Measurements from ENCODE around the gene GLCE. TPM values are rescaled to one million over a fixed set of nuclear protein-coding genes. Genes with fewer than 3 reads are reported as not detected.

Gene GLCE
- total and polyA plus RNA-seq, 10 of the 15 experiments (the other 5 are each of a cell fraction or from before 2014, with no cell fraction given): 2.1 to 11.9 (median 2.9) TPM

GRCh38 chr15:69219690-69220089 is 59.3 kb downstream of the GLCE start:
- ChIA-PET RAD21 (ENCODE audit: unreplicated experiment) (no interaction called here), CTCF (no interaction called here), POLR2A (no interaction called here), SMC1A (ENCODE audit: uncharacterized antibody, unreplicated experiment) (interaction anchor here (0.6 kb wide), 1 partner anchor 27 kb away, joined by 3 read pairs; no protein-coding TSS in a partner anchor)
- no peak overlapping the region for H3K4me2 ChIP-seq (ENCODE audit: control insufficient read depth, insufficient read depth)
- BruUV-seq (replicated peaks): no TSS peak
- intact Hi-C loops (cut with micrococcal nuclease; ENCODE audit: unreplicated experiment) (no loop called here), in situ Hi-C loops (cut with MboI) (no loop called here)
- no peak overlapping the region for H2AFZ ChIP-seq (ENCODE audit: control insufficient read depth, low read depth, low read length)
- H3K27me3 ChIP-seq (replicated peaks in 1 of 2; ENCODE audit: control insufficient read depth in 2 of 2, insufficient read depth in 2 of 2, low read length in 1 of 2): no peaks in the 10 kb centered on the region
- no peak overlapping the region for H3K9ac ChIP-seq (ENCODE audit: control insufficient read depth, insufficient read depth, low read length)
- no peak for ATAC-seq
- H3K4me3 ChIP-seq: no peak overlapping the region
- H3K4me1 ChIP-seq (ENCODE audit: control insufficient read depth, insufficient read depth, low read length): no peaks in the 10 kb centered on the region
- H3K36me3 ChIP-seq (ENCODE audit: control insufficient read depth in 2 of 2, insufficient read depth in 2 of 2, low read length in 1 of 2): no peaks in the 10 kb centered on the region; a peak in 1 of 4 replicates
- no peak overlapping the region for H3K27ac ChIP-seq (ENCODE audit: control insufficient read depth, insufficient read depth)
- no peaks in the 10 kb centered on the region; the same call in 1 of the 3 replicates for H3K9me3 ChIP-seq (replicated peaks; ENCODE audit: control insufficient read depth, insufficient read depth, low read length)
- no peak for FAIRE-seq
- no peaks in the 10 kb centered on the region for H4K20me1 ChIP-seq (ENCODE audit: control insufficient read depth, insufficient read depth)
- WGBS (ENCODE audit: insufficient coverage, insufficient replicate concordance, low lambda C conversion rate, missing lambda C conversion rate): 85% methylated on average over 1 of the region's 1 CpG
- no peak for DNase-seq (ENCODE audit: low read depth, low spot score)
- H3K79me2 ChIP-seq (ENCODE audit: control insufficient read depth, insufficient read depth, low read length): no peaks in the 10 kb centered on the region
- no peak for TF ChIP-seq LARP7 (IDR thresholded peaks at IDR 0.05)
- TF ChIP-seq REST (IDR thresholded peaks at IDR 0.05; ENCODE audit: low read depth, low read length): no peak
- TF ChIP-seq HCFC1 (IDR thresholded peaks at IDR 0.05; ENCODE audit: low read length): no peak
- no peak for TF ChIP-seq PAX5 (IDR thresholded peaks at IDR 0.05; ENCODE audit: borderline replicate concordance, low read depth, low read length)
- TF ChIP-seq ELK1 (IDR thresholded peaks at IDR 0.05; ENCODE audit: low read depth, low read length): no peak
- no peak for TF ChIP-seq ETV6 (conservative IDR thresholded peaks at IDR 0.05 in 1 of 2, IDR thresholded peaks at IDR 0.05 in 1 of 2; ENCODE audit: borderline replicate concordance in 1 of 2, low read depth in 1 of 2)
- no peak for TF ChIP-seq CEBPZ (IDR thresholded peaks at IDR 0.05; ENCODE audit: low read depth, low read length)
- TF ChIP-seq MXI1 (IDR thresholded peaks at IDR 0.05; ENCODE audit: low read depth, low read length): no peak
- TF ChIP-seq IKZF2 (IDR thresholded peaks at IDR 0.05): no peak
- no peak for TF ChIP-seq PRDM15 (CRISPR knock-in tag; IDR thresholded peaks at IDR 0.05)

Measured in GM12878 (cell line).